HG02885 (cell line): Measurements from ENCODE around the gene MEF2C.

ENCODE experiments used
- ATAC-seq: cut with Tn5 transposase; IDR thresholded peaks from one replicate; pipeline ENCODE4 v1.9.1; 2021; ENCODE audit warnings: mild to moderate bottlenecking; ENCODE audit not compliant: unreplicated experiment, poor library complexity

Gene MEF2C

DNA sequence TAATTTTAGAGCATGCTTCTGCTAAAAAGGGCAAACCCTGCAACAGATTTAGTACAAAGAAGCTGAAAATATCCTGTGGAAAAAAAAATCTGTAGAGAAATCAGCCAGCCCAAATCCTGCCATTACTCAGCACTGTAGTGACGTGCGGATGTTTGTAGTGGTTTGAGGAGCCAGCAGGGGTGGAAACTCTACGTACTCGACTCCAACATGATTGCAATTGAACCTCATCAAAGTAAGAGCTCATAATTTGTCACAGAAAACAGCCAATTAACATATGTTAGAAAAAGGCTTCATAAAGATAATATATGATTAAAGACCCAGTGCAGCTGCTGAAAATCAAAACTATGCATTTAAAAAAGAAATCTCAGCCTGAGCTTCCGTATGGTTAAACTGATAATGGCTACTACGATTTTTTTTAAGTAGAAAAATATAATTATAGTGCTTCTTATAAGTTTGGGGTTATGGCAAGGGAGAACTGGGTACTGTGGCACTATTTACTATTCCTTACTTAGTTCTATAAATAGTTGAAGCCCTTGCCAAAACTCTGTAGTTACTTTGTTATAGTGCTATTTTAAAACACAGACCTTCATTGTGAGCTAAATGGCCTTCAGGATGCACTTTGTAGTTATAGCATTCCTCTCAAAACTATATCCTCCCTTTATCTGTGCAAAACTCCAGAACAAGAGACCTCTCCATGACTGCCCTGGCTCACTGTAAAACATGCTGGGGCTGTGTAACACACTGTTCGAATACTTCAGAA, 49.4 kb downstream of the MEF2C start:
- peak; percentile 59 for ATAC-seq

DNA sequence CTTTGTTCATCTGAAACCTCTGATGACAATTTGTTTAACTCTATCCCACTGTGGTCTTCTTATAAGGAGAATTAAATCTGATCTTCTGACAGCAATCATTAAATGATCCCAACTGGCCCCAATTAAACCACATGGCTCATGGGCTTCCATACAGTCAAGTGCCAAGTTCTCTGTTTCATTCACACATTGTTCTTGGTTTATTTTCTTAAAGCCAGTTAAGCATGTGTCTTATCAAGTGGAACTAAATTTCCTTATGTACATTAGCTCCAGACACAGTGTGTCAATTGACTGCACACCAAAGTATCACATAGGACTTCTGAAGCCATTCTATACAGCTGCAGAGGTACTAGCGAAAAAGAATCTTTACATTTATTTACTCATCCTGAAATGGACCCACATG, 51.2 kb downstream of the MEF2C start:
- no peak for ATAC-seq

DNA sequence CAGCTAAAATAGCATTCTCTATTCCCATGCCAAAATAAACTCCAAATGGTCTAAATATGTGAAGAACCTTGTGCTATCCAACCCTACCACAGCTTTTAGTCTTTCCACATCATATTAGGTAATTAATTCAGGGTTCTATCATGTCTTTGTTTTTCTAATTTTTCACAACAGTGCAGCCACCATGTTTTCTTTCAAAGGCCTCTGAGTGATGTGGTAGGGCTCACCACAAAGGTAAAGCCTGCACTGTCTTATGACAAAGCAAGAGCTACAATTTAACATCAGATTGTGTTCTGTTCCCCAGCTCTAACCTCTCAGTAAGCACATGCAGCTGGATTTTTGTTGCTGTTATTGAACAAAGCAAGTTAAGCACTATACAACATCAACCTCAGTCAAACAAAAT, 52.4 kb downstream of the MEF2C start:
- ATAC-seq: peak; percentile 26

DNA sequence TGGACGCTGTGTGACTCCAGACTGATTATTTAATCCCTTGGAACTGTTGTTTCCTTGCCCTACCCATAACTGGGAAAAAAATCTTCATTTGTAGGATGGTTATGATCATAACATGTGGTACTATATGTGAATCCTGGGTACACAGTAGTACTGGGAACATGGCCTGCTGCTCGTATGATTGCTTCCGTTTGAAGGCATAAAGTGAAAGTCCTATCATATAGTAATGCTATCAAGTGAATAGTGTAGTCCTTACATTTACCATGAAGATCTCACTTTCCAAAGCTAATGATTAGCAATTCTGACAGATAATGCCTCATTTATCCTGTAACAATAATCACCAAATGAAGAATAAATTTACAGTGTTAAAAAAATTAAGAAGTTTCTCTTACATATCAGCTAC, 53.2 kb downstream of the MEF2C start:
- no peak for ATAC-seq

DNA sequence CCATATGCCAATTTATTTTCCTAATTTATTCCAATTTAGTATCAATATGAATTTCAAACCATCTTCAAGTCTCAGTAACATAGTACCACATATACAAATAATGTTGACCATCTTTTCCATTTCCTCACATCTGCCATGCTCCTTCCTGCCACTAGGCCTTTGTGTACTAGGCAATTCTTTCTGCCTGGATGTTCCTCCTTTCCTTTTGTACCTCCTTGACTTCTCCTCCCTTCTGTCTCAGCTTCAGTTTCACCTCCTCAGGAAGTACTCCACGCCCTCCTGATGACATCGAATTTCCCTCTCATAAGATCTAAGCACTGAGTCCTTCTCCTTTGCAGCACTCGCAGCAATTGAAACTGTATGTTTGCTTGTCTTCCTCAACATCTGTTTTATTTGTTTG, 53.9 kb downstream of the MEF2C start:
- ATAC-seq: no peak

DNA sequence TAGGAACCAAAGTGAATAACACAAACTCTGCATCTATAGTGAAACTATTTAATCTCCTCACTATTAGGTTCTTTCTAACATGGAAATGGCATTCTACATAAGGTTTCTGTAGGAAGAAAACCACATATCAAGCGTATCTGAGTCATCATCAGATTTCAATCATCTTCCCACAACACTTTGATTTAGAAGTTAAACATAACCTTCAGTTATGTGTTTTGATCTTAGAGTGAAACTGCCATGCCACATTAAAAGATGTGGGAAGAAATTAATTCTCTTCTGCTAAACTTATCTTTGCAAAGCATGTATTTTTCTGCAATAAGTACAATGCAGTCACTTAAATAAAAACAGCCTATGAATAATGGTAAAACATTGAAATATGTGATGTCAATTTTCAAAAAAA, 55.0 kb downstream of the MEF2C start:
- ATAC-seq: no peak

DNA sequence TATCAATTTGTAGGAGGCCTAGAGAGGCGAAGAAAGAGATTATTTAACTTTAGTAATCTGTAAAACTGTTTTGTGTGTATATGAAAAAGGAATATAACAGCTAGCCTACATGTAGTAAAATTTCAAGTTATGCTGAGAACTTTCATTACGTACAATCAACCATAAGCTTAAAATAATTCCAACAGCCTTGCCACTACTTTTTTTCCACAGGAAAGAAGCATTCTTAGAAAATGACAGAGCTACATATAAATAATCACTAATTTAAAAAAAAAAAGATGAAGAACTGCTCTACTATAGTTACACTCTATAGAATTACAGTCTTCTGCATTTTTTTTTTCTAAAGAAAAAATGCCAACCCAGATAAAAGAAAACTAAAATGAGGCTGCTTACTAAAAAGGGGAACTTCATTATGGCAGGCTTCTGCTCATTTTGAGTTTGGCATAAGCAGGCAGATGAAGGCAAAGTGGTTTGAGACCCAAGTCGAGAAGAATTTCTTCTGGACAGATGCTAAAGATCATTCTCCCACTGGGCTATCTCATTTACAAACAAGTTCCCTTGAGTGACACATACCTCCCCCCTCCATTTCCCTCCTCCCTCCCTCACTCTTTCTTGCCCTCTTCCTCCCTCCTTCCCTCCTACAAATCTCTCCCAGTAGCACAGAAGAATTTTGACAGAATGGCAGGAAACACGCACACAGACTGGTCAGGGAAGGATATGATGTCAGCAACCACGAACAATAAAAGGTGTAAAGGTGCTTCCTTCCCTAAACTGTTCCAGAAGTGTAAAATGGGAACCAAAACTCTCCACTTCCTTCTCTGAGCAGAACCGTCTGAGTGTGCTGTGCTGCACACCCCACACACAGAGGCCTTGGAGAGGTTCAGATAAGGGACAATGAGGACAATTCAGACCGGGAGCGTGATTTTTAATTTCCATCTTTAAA, 56.1 kb downstream of the MEF2C start:
- peak; percentile 64 for ATAC-seq

DNA sequence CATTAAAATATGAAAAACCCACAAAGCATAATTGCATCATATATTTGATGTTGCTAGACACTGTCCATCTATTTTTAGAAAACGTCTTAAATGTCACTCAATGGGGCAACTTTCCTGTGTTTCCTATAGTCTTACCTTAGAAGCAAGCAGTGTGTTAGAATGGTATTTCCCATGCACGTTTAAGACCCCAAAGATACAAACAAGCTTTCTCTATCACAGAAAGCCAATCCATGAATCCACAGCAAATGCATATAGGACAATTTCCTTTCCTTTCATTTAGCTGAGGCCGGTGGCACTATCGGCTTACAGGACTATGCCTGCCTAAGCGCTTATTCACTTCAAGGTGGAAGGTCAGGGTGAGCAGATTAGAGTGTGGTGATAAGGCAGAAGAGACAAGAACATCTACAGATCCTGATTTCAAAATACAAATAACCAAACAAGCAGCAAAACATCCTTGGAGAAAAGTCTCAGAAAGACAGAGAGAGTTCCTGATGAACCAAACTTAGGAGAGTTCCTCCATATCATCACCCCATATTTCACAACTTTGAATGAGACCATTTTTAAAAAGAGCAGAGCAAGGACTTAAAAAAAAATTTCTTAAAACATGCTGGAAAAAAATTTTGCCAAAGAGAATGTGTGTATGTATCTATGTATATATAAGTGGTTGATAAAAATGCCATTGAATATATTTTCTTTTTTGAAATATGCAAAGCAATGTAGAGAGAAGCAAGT, 57.2 kb downstream of the MEF2C start:
- ATAC-seq: no peak

DNA sequence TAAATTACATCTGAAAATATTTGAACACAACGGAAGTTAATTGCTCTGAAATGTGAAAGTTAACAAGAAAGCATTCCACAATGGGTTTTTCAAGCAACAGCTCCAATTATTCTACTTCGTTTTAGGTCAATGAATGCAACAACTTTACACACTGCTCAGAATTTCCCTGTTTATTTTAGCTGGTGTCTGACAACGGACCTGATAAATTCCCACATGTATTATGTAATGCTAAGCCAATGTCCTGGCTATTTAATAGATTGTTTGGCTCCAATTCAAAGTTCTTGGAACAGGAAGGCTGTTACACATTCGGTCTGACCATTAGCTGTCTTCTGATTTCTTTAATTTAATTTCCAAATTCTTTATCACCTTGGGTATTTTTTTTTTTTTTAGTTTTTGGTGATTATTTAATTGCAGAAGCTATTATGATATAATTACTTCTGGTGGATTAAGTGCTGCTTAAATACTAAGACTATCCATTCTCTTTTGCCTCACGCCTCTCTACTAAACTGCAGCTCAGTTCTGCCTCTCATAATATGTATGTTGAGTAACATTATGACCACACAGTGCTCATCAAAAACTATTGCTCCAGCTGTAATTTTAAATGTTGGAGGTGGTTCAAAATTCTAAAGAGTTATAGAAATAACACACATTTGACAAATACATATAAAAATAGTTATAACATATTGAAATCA, 57.9 kb downstream of the MEF2C start:
- no peak for ATAC-seq

DNA sequence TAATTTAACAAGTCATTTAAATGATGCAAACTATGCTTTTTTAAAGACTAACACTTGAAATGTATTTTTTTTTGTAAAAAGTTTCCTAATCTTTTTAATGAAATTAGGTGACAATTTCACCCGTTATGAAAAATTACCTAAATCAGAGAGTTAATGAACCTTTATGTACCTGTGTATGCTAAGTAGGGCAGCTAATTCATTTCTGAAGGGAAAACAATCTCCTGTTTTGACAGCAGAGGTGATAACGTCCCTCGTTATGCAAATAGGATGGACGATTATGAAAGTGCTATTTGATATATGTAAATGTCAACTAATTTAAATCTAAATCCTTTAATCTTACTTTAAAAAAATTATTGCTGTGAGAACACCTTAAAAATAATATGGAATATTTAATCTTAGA, 58.8 kb downstream of the MEF2C start:
- ATAC-seq: no peak

DNA sequence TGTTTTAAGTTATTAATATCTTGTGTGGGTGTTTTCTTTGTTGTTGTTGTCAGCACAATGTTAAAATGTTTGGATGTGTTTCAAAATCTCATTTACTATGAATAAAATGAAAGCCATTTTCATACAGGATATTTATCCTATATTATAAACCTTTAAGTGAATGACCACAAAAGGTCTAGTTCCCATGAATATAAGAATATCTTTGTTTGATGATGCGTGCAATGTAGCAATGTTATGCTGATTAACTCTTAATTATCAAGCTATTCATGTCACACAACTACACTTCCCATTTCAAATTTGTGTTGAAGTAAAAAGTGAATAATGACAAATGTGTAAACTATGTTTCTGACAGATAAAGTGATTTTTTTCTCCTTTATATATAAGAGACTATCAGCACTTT, 59.8 kb downstream of the MEF2C start:
- no peak for ATAC-seq

DNA sequence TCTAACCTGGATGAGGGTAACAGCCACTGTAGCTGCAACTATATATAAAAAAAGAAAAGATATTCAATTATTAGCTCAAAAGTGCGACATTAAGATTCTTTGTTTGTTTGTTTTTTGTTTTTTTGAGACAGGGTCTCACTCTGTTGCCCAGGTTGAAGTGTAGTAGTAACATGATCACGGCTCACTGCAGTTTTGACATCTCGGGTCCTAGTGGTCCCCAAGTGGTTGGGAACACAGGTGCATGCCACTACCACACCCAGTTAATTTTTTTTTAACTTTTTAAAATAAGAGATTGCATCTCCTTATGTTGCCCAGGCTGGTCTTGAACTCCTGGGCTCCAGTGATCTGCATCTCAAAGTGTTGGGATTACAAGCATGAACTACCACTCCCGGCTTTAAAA, 61.8 kb downstream of the MEF2C start:
- ATAC-seq: no peak

DNA sequence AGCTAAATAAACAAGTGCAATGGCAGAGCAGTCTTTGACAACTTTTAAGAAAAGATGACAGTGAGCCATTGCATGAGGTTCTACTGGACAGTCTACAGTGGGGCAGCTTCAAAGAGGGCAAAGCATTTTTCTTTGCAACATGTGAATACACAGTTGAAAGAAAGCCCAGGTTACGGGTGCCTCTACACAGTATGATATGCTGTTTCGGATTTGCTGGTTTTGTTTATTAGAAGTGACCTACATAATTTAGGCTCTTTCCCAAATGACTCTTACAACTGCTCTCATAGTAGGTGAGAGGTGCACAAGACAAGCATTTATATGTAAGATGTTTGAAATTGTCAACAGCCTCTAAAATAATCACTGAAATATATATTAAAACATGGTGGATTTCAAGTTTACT, 62.4 kb downstream of the MEF2C start:
- ATAC-seq: no peak

DNA sequence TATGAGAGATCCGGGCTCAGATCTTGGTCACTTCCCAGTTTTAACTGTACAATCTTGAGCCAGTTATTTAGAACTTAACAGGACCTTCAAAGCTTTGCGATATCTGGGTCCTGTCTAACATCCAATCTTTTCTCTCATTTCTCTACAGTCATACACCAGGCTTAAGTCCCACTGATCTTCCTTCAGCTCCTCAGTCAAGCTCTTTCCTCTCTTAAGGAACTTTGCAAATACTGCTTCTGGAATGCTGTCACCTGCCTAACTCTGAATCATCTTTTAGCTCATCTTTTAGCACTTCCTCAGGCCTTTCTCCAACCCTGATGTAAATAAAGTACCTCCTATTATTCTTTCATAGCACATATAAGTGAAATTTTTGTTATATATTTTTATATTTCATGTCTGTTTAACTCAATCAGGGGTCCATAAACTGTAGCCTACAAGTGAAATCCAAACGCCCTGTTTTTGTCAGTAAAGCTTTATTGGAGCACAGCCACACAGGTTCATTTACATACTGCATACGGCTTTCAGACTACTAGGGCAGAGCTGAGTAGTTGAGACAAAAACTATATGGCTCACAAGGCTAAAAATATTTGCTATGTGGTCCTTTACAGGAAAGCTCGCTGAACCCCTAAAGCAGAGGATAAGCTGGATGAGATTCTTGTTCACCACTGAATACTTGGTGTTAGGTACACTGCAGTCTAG, 63.5 kb downstream of the MEF2C start:
- peak; percentile 48 for ATAC-seq

DNA sequence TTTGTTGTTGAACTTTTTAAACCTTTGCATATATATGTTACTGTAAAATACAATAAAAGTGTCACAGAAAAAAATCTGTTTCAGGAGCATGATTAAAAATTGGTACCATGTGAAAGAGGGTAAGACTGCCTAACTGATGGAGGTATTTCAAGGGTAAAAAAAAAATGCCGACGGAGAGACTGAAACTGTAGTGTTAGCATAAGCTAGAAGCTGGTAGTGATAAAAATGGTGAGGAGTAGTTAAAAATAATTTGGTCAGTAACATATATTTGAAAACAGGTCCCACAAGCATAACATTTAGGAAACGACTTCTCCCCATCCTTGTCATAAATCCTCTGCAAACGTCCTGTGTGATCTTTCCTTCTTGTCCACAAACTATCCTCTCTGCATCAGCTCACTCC, 64.7 kb downstream of the MEF2C start:
- no peak for ATAC-seq

DNA sequence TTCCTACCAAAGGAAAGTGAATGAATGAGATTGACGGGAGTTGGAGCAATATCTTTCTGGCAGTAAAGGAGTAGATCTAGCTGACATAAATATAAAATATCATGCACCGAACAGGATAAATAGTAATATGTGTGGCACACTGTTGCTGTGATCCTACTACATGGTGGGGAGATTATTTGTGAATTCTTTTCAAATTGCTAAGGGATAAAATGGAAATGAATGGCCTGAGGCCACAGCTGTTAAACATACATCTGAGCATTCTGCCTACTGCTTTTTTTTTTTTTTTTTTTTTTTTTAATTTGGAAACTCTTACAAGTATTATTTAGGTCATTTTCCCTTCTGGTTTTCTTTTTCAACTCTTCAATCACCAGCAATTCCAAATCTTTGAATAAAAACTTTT, 66.8 kb downstream of the MEF2C start:
- ATAC-seq: no peak

DNA sequence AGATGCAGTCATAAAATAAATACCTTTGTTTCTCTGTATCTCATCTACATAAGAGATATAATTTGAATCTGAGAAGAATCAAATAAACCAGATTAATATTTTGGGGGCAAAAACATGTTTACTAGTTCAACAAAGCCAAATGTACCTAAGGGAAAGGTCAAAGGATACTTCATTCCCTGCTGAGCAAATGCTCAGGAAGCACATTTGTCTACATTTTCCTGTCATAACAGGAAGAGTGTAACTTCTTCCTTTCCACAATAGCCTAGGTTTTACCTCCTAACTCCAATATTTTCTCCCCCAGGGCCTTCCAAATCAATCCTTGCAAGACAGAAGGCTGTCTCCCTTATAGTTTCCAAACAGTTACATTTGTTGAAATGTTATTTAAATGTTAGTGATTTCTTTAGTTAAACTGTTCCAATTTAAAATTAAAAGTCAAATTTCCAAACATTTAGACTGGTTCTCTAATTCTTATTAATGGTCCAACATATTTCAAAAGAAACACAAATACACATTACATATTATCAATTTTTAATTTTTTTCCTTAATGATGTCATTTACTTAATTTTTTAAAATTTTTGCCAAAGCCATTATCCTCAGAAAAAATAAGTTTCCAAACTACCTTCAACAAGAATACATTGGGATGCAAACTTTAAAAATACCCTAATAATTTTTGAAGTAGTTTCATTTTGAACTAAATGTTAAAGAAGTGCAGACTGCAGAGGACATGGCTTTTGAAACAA, 67.8 kb downstream of the MEF2C start:
- ATAC-seq: no peak

DNA sequence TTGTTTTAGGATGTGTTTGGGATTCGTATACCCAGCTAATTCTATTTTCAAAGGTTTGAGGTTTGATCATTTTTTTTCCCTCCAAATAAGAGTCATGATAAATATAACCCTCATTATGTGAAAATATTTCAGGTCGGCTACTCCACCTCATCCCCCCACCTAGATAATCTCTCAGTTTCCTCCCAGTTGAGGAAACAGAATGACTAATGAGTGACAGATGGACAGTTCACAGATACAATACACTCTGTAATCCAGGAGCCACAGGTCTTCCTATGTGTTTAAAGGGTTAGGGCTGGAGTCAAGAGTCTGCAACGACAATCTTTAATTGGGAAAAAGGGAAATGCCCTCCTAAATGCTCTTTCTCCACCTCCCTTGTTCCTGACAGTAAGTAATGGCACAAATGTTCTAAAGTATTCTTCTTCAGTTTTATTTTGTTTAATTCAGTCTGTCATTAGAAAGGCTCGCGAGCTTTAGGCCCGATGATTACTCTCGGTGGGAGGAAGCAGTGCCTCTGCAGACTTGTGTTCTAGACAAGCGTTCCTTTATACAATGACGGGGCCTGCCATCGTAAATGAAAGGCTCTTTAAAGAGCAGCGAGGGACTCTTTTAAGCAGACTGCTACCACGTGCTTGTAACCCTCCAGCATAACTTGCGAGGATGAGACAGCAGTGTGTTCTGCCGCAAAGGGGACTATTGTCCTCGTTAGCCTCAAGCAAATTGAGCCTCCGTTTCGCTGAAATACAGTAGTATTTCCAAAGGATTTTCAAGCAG, 69.0 kb downstream of the MEF2C start:
- no peak for ATAC-seq
